NCI-H345 (cell line): ENCODE data around the gene RGS10.
A peak's percentile ranks its signal among the peaks of the same experiment; 100 is the strongest.

Source experiments
- DNase-seq: peaks from one replicate; lab custom pipeline; 2025; lab: John Stamatoyannopoulos, UW

The RGS10 gene

GRCh38 chr10:119497243-119497642 lies 45.3 kb downstream of the RGS10 start:
- DNase-seq: no peak

- DNase-seq: no peak
Measured at GRCh38 chr10:119496273-119496672, 46.2 kb downstream of the RGS10 start.

- DNase-seq: no peak
Measured at GRCh38 chr10:119495545-119495944, 47.0 kb downstream of the RGS10 start.

- DNase-seq: no peak
Measured at GRCh38 chr10:119495021-119495505, 47.5 kb downstream of the RGS10 start.

- DNase-seq: peak; percentile 82
Measured at GRCh38 chr10:119494236-119495020, 48.1 kb downstream of the RGS10 start.

- no peak for DNase-seq
Measured at GRCh38 chr10:119493155-119493554, 49.4 kb downstream of the RGS10 start.

- no peak for DNase-seq
Measured at GRCh38 chr10:119491966-119492757, 50.4 kb downstream of the RGS10 start.

- DNase-seq: no peak
Measured at GRCh38 chr10:119489991-119490326, 52.6 kb downstream of the RGS10 start.

- DNase-seq: no peak
Measured at GRCh38 chr10:119488675-119489074, 53.8 kb downstream of the RGS10 start.

- DNase-seq: no peak
Measured at GRCh38 chr10:119483839-119484238, 58.7 kb downstream of the RGS10 start.

GRCh38 chr10:119483001-119483400 lies 59.5 kb downstream of the RGS10 start:
- no peak for DNase-seq

GRCh38 chr10:119481781-119482426 lies 60.6 kb downstream of the RGS10 start:
- DNase-seq: no peak

GRCh38 chr10:119480667-119481066 lies 61.9 kb downstream of the RGS10 start:
- DNase-seq: no peak

- no peak for DNase-seq
Measured at GRCh38 chr10:119479532-119479931, 63.0 kb downstream of the RGS10 start.

- DNase-seq: no peak
Measured at GRCh38 chr10:119478811-119479341, 63.6 kb downstream of the RGS10 start.

GRCh38 chr10:119478111-119478802 lies 64.3 kb downstream of the RGS10 start:
- DNase-seq: no peak

- no peak for DNase-seq
Measured at GRCh38 chr10:119477444-119477843, 65.1 kb downstream of the RGS10 start.

- no peak for DNase-seq
Measured at GRCh38 chr10:119474606-119475005, 67.9 kb downstream of the RGS10 start.

- DNase-seq: no peak
Measured at GRCh38 chr10:119473771-119474170, 68.7 kb downstream of the RGS10 start.

GRCh38 chr10:119470920-119471702 lies 71.4 kb downstream of the RGS10 start:
- no peak for DNase-seq

GRCh38 chr10:119469846-119470245 lies 72.7 kb downstream of the RGS10 start:
- DNase-seq: no peak
